Vagina (tissue), 2 donors: ENCODE results near the gene BIN1. TPM values are rescaled to one million over a fixed set of nuclear protein-coding genes. Genes with fewer than 3 reads are reported as not detected.
A peak's percentile ranks its signal among the peaks of the same experiment; 100 is the strongest.
"Not testable (repeated sequence)": the region's sequence is repeated elsewhere in the genome, so short reads cannot be mapped to it uniquely, and the experiment has no call there.

ENCODE experiments used
- DNase-seq, 2 donors: peaks; one replicate each; pipeline ENCODE4 v3.0.0-alpha.2; 2017; ENCODE audit errors: extremely low spot score in 2 of 2
- H3K27ac ChIP-seq: fragments of 200-600 bp; sonication (generic); one replicate; pipeline ENCODE4 v1.5.1; 2019
- H3K27me3 ChIP-seq: fragments of 200-600 bp; sonication (generic); one replicate; pipeline ENCODE4 v1.5.1; 2019
- H3K36me3 ChIP-seq, 2 donors: fragments of 200-600 bp; sonication (generic); one replicate each; pipeline ENCODE4 v1.5.1; 2017 to 2019
- H3K4me1 ChIP-seq: fragments of 200-600 bp; sonication (generic); one replicate; pipeline ENCODE4 v1.5.1; 2019
- H3K4me3 ChIP-seq, 2 donors: fragments of 200-600 bp; sonication (generic); 1 replicate in 1 of 2; 2 replicates in 1 of 2; pipeline ENCODE4 v1.5.1; 2016 to 2019
- H3K9me3 ChIP-seq: fragments of 200-600 bp; sonication (generic); one replicate; pipeline ENCODE4 v1.5.1; 2019
- POLR2A ChIP-seq, 2 donors: fragments of 450-650 bp; IDR thresholded peaks; one replicate each; pipeline ENCODE4 v1.6.1; 2017; ENCODE audit warnings: antibody characterized with exemption in 2 of 2, mild to moderate bottlenecking in 2 of 2, moderate library complexity in 2 of 2
- POLR2AphosphoS5 ChIP-seq, 2 donors: sonication (generic); formaldehyde crosslinking; IDR thresholded peaks; one replicate each; pipeline ENCODE4 v1.9.0; 2017; ENCODE audit warnings: antibody characterized with exemption in 2 of 2, mild to moderate bottlenecking in 2 of 2, low read depth in 1 of 2; ENCODE audit not compliant: insufficient read depth in 1 of 2
- intact Hi-C: fragments of 100-400 bp; cut with DNase I; formaldehyde crosslinking; loops from one replicate; pipeline ENCODE4 v1.15.1; 2023
- total RNA-seq: library from RNA; depleted of rRNA; stranded (reverse); fragments of >200 nt; gene quantifications from one replicate; pipeline ENCODE4 v1.2.3, GENCODE V29; 2016
- TF ChIP-seq, protein P1 (sequence below), 3 experiments: fragments of 450-650 bp in 2 of 3; fragments of 200-600 bp in 1 of 3; sonication (generic) in 1 of 3; IDR thresholded peaks; one replicate each; pipeline ENCODE4 v1.5.1; 2017 to 2019; ENCODE audit warnings: antibody characterized with exemption in 3 of 3, mild to moderate bottlenecking in 2 of 3, moderate library complexity in 2 of 3

BIN1 gene
- total RNA-seq, 1 donor from 2014 or later: 60.9 TPM

DNA sequence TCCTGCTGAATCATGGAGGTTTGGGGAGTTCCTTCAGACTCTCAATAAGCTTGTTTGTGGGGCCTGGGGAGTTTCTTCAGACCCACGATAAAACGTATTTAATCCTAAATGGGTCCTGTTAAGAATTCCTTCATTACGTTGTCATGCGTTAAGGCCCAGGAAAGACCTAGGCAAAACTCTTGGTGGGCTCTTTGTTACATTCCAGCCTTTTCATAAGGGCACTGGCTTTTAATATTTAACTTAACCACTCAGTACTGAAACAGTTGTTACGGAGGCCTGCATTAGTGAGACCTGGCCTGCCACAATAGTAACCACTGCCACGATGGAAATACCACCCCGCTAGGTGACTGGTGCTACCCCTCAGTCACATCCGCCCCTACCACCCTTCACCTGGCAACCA lies 17.5 kb upstream of the BIN1 start:
- Histone ChIP-seq H3K27ac (no peak overlapping the region), H3K4me1 (no peaks in the 10 kb centered on the region), H3K4me3 (no peak overlapping the region), H3K36me3 (no peaks in the 10 kb centered on the region), H3K9me3 (no peaks in the 10 kb centered on the region), H3K27me3 (no peaks in the 10 kb centered on the region)
- TF ChIP-seq POLR2AphosphoS5 (IDR thresholded peaks at IDR 0.05; ENCODE audit: insufficient read depth in 1 of 2, low read depth in 1 of 2): no peak
- TF ChIP-seq, protein P1, sequence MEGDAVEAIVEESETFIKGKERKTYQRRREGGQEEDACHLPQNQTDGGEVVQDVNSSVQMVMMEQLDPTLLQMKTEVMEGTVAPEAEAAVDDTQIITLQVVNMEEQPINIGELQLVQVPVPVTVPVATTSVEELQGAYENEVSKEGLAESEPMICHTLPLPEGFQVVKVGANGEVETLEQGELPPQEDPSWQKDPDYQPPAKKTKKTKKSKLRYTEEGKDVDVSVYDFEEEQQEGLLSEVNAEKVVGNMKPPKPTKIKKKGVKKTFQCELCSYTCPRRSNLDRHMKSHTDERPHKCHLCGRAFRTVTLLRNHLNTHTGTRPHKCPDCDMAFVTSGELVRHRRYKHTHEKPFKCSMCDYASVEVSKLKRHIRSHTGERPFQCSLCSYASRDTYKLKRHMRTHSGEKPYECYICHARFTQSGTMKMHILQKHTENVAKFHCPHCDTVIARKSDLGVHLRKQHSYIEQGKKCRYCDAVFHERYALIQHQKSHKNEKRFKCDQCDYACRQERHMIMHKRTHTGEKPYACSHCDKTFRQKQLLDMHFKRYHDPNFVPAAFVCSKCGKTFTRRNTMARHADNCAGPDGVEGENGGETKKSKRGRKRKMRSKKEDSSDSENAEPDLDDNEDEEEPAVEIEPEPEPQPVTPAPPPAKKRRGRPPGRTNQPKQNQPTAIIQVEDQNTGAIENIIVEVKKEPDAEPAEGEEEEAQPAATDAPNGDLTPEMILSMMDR (IDR thresholded peaks at IDR 0.05): no peak
- TF ChIP-seq POLR2A (IDR thresholded peaks at IDR 0.05): no peak
- intact Hi-C loops: no loop called here
- no peak for DNase-seq

DNA sequence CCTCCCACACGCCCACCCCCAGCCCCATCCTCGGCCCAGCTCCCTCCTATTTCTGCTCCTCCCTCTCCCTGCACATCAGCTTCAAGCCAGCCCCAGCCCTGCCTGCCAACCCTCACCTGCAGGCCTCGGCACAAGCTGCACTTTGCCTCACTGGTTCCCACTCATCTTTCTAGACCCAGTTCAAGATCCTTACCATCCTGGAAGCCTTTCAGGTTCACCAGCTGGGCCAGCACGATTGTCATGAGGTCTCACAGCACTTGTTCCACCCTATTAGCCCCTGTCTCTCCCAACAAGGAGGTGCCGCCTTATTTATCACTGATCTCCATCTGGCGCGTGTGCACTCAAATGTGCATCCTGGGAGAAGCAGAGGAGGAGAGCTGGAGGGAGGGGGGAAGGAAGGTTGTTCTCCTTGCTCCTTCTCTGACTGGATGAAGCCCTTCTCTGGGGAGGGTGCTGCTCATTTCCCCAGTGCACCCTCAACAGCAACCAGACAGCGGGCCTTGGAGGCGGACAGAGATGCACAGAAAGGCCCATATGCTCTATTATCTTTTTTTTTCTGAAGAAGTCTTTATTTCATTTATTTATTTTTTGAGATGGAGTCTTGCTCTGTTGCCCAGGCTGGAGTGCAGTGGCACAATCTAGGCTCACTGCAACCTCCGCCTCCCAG lies 15.5 kb upstream of the BIN1 start:
- Histone ChIP-seq H3K27me3 (no peaks in the 10 kb centered on the region), H3K4me1 (no peaks in the 10 kb centered on the region), H3K27ac (peak overlapping the region; percentile 67), H3K4me3 (no peak overlapping the region), H3K9me3 (no peaks in the 10 kb centered on the region), H3K36me3 (no peaks in the 10 kb centered on the region)
- peak in 1 of 2 donors; percentile 82 for DNase-seq
- TF ChIP-seq POLR2AphosphoS5 (IDR thresholded peaks at IDR 0.05; ENCODE audit: insufficient read depth in 1 of 2, low read depth in 1 of 2) (no peak), POLR2A (IDR thresholded peaks at IDR 0.05) (no peak)
- TF ChIP-seq, protein P1 (IDR thresholded peaks at IDR 0.05): no peak
- intact Hi-C loops: no loop called here

DNA sequence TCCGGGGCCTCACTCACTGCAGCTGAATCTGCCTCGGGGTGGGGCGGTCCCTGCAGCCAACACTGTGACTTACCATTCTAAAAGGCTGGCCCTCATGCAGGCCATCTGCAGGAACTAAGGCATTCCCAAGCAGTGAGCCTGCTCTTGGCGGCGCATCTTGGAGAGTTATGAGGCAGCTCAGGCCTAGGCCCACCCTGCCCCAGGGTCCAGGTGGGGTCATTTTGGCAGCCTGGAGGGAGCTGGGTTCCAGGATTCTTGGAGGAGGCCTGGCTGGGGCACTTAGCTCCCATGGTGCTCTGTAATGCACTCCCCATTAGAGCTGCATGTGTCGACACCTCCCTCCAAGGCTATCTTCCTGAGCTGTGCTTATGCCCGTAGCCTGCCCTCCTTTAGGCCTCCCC lies 14.8 kb upstream of the BIN1 start:
- intact Hi-C loops: no loop called here
- peak in 1 of 2 donors; percentile 62 for TF ChIP-seq POLR2AphosphoS5 (IDR thresholded peaks at IDR 0.05; ENCODE audit: insufficient read depth in 1 of 2, low read depth in 1 of 2)
- TF ChIP-seq, protein P1 (IDR thresholded peaks at IDR 0.05): no peak
- Histone ChIP-seq H3K27me3 (no peaks in the 10 kb centered on the region), H3K4me3 (no peak overlapping the region), H3K27ac (peak overlapping the region; percentile 67), H3K36me3 (no peaks in the 10 kb centered on the region), H3K4me1 (no peaks in the 10 kb centered on the region), H3K9me3 (no peaks in the 10 kb centered on the region)
- DNase-seq: peak in 1 of 2 donors; percentile 90

DNA sequence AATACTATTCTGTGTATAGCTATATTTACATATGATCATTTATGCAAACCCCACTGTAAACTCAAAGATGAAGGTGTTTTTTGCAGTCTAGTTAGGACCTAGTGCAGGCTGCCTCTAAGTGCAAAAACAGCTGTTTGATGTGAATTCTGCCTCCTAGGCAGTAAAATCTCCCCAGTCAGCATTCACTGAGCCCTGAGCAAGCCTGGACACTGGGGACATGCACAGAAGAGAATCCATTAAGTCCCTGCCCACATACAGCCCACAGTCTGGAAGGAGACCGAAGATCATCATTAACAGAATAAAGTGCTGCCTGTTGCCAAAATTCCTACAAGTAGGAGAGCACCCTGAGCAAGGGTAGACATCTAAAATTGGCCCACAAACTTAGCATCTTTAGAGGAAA lies 14.4 kb upstream of the BIN1 start:
- TF ChIP-seq, protein P1 (IDR thresholded peaks at IDR 0.05): no peak
- no peak for TF ChIP-seq POLR2AphosphoS5 (IDR thresholded peaks at IDR 0.05; ENCODE audit: insufficient read depth in 1 of 2, low read depth in 1 of 2)
- no peak for TF ChIP-seq POLR2A (IDR thresholded peaks at IDR 0.05)
- no peak for DNase-seq
- H3K4me3 ChIP-seq: no peak overlapping the region
- peak overlapping the region; percentile 67 for H3K27ac ChIP-seq
- intact Hi-C loops: no loop called here
- no peaks in the 10 kb centered on the region for H3K4me1 ChIP-seq
- no peaks in the 10 kb centered on the region for H3K27me3 ChIP-seq
- H3K9me3 ChIP-seq: no peaks in the 10 kb centered on the region
- no peaks in the 10 kb centered on the region for H3K36me3 ChIP-seq

DNA sequence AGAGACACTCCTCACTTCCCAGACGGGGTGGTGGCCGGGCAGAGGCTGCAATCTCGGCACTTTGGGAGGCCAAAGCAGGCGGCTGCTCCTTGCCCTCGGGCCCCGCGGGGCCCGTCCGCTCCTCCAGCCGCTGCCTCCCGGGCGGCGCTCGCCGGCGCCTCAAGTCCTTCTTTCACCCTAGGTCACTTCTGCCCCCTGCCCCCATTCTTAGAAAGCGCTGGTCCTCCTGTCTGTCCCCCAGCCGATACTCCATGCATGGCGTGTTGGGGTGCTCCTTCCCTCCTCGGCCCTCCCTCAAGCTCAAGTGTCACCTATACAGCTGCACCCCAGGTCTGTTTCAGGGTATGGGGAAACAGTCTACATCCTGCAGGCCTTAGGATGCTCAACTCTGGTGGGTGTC lies 13.5 kb upstream of the BIN1 start:
- H3K4me3 ChIP-seq, H3K4me1 ChIP-seq, intact Hi-C loops, H3K36me3 ChIP-seq, H3K27me3 ChIP-seq, H3K9me3 ChIP-seq: not testable (repeated sequence)
- peak overlapping the region; percentile 67 for H3K27ac ChIP-seq
- peak; percentile 80 to 88 for DNase-seq
